ENCODE measurements around the gene HSPBP1.

The HSPBP1 gene

GRCh38 chr19:55276720-55277430, 3.0 kb downstream of the HSPBP1 start:
- Histone ChIP-seq H3K4me3 (ENCODE audit: severe bottlenecking) (no peak overlapping the region), H3K4me1 (ENCODE audit: insufficient read depth, poor library complexity, severe bottlenecking) (peaks cover 6% of the 10 kb centered on the region), H3K9me3 (ENCODE audit: severe bottlenecking) (no peaks in the 10 kb centered on the region), H3K27me3 (ENCODE audit: insufficient read depth, poor library complexity, severe bottlenecking) (no peaks in the 10 kb centered on the region), H3K36me3 (ENCODE audit: low read depth) (peaks cover 11% of the 10 kb centered on the region), H3K27ac (ENCODE audit: poor library complexity, severe bottlenecking) (no peak overlapping the region)
- no peak for TF ChIP-seq CTCF (IDR thresholded peaks at IDR 0.05; ENCODE audit: poor library complexity, severe bottlenecking)
- ATAC-seq (ENCODE audit: low read depth) (no peak), DNase-seq (ENCODE audit: low spot score) (no peak)

- Histone ChIP-seq H3K27ac (ENCODE audit: poor library complexity, severe bottlenecking) (no peak overlapping the region), H3K9me3 (ENCODE audit: severe bottlenecking) (no peaks in the 10 kb centered on the region), H3K4me3 (ENCODE audit: severe bottlenecking) (no peak overlapping the region), H3K27me3 (ENCODE audit: insufficient read depth, poor library complexity, severe bottlenecking) (no peaks in the 10 kb centered on the region), H3K4me1 (ENCODE audit: insufficient read depth, poor library complexity, severe bottlenecking) (peaks cover 6% of the 10 kb centered on the region), H3K36me3 (ENCODE audit: low read depth) (peaks cover 11% of the 10 kb centered on the region)
- no peak for TF ChIP-seq CTCF (IDR thresholded peaks at IDR 0.05; ENCODE audit: poor library complexity, severe bottlenecking)
- DNase-seq (ENCODE audit: low spot score) (no peak), ATAC-seq (ENCODE audit: low read depth) (no peak)
These were observed 3.8 kb downstream of the HSPBP1 start for GRCh38 chr19:55275851-55276719.

GRCh38 chr19:55273978-55274707, 5.8 kb downstream of the HSPBP1 start:
- H3K27ac ChIP-seq (ENCODE audit: poor library complexity, severe bottlenecking): no peak overlapping the region
- TF ChIP-seq CTCF (IDR thresholded peaks at IDR 0.05; ENCODE audit: poor library complexity, severe bottlenecking): no peak
- H3K4me3 ChIP-seq (ENCODE audit: severe bottlenecking): no peak overlapping the region
- H3K4me1 ChIP-seq (ENCODE audit: insufficient read depth, poor library complexity, severe bottlenecking): no peaks in the 10 kb centered on the region
- no peaks in the 10 kb centered on the region for H3K9me3 ChIP-seq (ENCODE audit: severe bottlenecking)
- H3K36me3 ChIP-seq (ENCODE audit: low read depth): peaks cover 11% of the 10 kb centered on the region
- H3K27me3 ChIP-seq (ENCODE audit: insufficient read depth, poor library complexity, severe bottlenecking): no peaks in the 10 kb centered on the region
- ATAC-seq (ENCODE audit: low read depth): no peak
- no peak for DNase-seq (ENCODE audit: low spot score)

GRCh38 chr19:55272142-55272541, 7.8 kb downstream of the HSPBP1 start:
- no peak overlapping the region for H3K27ac ChIP-seq (ENCODE audit: poor library complexity, severe bottlenecking)
- ATAC-seq (ENCODE audit: low read depth) (no peak), DNase-seq (ENCODE audit: low spot score) (no peak)
- H3K4me1 ChIP-seq (ENCODE audit: insufficient read depth, poor library complexity, severe bottlenecking): no peaks in the 10 kb centered on the region
- H3K4me3 ChIP-seq (ENCODE audit: severe bottlenecking): no peak overlapping the region
- no peaks in the 10 kb centered on the region for H3K9me3 ChIP-seq (ENCODE audit: severe bottlenecking)
- no peak for TF ChIP-seq CTCF (IDR thresholded peaks at IDR 0.05; ENCODE audit: poor library complexity, severe bottlenecking)
- H3K27me3 ChIP-seq (ENCODE audit: insufficient read depth, poor library complexity, severe bottlenecking): no peaks in the 10 kb centered on the region
- peaks cover 5% of the 10 kb centered on the region for H3K36me3 ChIP-seq (ENCODE audit: low read depth)
